ENCODE results near the gene SLMAP.

DNA sequence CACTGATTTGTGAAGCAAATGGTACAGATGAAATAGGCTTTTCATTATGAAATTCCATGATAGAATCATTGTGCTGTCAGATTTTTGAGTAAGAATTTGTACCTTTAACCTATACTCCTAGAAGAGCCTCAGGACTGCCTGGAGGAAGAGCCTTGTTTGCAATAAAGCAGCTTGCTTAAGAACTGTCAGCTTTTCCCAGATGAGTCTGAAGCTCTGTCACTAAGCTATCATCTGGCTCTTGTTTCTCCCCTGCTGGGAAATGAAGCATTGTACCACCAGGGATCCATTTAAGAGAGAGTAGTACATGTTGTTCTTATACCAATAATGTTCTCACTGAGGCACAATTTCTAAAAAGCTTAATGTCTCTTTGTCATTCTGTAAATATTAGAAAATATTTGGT is 167.0 kb downstream of the SLMAP start:
- no peak for TF ChIP-seq RFX5 (IDR thresholded peaks at IDR 0.05; ENCODE audit: low read depth, low read length)
- TF ChIP-seq, protein P1, sequence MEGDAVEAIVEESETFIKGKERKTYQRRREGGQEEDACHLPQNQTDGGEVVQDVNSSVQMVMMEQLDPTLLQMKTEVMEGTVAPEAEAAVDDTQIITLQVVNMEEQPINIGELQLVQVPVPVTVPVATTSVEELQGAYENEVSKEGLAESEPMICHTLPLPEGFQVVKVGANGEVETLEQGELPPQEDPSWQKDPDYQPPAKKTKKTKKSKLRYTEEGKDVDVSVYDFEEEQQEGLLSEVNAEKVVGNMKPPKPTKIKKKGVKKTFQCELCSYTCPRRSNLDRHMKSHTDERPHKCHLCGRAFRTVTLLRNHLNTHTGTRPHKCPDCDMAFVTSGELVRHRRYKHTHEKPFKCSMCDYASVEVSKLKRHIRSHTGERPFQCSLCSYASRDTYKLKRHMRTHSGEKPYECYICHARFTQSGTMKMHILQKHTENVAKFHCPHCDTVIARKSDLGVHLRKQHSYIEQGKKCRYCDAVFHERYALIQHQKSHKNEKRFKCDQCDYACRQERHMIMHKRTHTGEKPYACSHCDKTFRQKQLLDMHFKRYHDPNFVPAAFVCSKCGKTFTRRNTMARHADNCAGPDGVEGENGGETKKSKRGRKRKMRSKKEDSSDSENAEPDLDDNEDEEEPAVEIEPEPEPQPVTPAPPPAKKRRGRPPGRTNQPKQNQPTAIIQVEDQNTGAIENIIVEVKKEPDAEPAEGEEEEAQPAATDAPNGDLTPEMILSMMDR (conservative IDR thresholded peaks at IDR 0.05; ENCODE audit: low read depth, low read length), result no peak
- TF ChIP-seq MXI1 (IDR thresholded peaks at IDR 0.05; ENCODE audit: borderline replicate concordance, low read depth, low read length), result no peak
- TF ChIP-seq NFE2L2 (IDR thresholded peaks at IDR 0.05; ENCODE audit: low read depth, low read length), result no peak
- TF ChIP-seq, protein P2, sequence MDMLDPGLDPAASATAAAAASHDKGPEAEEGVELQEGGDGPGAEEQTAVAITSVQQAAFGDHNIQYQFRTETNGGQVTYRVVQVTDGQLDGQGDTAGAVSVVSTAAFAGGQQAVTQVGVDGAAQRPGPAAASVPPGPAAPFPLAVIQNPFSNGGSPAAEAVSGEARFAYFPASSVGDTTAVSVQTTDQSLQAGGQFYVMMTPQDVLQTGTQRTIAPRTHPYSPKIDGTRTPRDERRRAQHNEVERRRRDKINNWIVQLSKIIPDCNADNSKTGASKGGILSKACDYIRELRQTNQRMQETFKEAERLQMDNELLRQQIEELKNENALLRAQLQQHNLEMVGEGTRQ (IDR thresholded peaks at IDR 0.05; ENCODE audit: low read depth, low read length), result no peak
- no peak for TF ChIP-seq BHLHE40 (IDR thresholded peaks at IDR 0.05; ENCODE audit: low read depth, low read length)
- no peak for TF ChIP-seq POLR2A (IDR thresholded peaks at IDR 0.05; ENCODE audit: low read depth, low read length)
- TF ChIP-seq SMC3 (IDR thresholded peaks at IDR 0.05; ENCODE audit: low read depth, low read length), result no peak
- no peak for TF ChIP-seq RAD21 (IDR thresholded peaks at IDR 0.05; ENCODE audit: low read length)
- no peak for TF ChIP-seq MAZ (IDR thresholded peaks at IDR 0.05; ENCODE audit: borderline replicate concordance, low read depth, low read length)
- no peak for TF ChIP-seq MAFK (IDR thresholded peaks at IDR 0.05; ENCODE audit: low read depth, low read length)
- no peak for TF ChIP-seq CHD1 (IDR thresholded peaks at IDR 0.05; ENCODE audit: low read depth, low read length)
- TF ChIP-seq FOS (IDR thresholded peaks at IDR 0.05; ENCODE audit: low read depth, low read length), result no peak
- TF ChIP-seq, protein P3, sequence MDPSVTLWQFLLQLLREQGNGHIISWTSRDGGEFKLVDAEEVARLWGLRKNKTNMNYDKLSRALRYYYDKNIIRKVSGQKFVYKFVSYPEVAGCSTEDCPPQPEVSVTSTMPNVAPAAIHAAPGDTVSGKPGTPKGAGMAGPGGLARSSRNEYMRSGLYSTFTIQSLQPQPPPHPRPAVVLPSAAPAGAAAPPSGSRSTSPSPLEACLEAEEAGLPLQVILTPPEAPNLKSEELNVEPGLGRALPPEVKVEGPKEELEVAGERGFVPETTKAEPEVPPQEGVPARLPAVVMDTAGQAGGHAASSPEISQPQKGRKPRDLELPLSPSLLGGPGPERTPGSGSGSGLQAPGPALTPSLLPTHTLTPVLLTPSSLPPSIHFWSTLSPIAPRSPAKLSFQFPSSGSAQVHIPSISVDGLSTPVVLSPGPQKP (IDR thresholded peaks at IDR 0.05; ENCODE audit: borderline replicate concordance, low read depth, low read length), result no peak
